M059J (cell line): ENCODE data around the gene TBC1D9B. TPM values are rescaled to one million over a fixed set of nuclear protein-coding genes. Genes with fewer than 3 reads are reported as not detected.
A peak's percentile ranks its signal among the peaks of the same experiment; 100 is the strongest.

ENCODE experiments used
- DNase-seq: peaks from one replicate; pipeline ENCODE4 v3.0.0-alpha.2; 2012; ENCODE audit warnings: low read depth
- total RNA-seq: library from RNA; depleted of rRNA; stranded (reverse); fragments of >200 nt; shearing (Covaris generic); gene quantifications from 2 replicates; pipeline ENCODE4 v1.2.3, GENCODE V29; 2014; rRNA removed

The TBC1D9B gene
- total RNA-seq, 1 experiment from 2014 or later: 62.4 TPM

DNA sequence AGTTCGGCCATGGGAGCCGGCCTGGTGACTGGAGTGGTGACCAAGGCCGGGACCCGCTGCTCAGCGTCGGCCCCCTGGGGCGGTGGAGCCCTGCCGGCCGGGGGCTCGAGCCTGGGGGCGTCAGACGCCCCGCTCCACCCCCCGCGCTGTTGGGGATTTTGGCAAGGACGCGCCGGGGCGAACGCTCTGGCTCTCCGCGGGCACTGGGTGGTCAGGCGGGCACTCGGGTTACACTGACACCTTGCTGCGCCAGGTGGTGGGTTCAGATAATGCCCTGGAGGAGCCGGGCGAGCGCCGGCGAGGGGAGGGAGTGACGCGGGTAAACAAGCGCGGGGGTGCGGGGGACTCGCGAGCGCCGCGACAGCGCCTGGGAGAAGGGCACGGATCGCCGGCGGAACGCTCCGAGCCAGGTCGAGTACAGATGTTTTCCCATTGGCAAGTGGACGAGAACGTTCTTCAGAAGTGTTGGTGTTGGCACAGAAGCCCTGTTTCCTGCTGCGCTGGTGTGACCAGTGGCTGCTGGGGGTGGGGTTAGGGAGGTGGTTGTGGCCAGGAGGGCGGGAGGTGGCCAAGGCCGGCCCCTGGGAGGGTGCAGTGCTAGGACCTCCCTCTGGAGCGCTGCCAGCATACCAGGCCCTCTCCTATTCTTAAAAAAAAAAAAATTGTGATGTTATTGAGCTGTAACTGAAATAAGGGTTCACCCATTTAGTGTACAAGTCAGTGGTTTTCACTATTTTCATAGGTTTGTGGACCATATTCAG, 86.2 kb downstream of the TBC1D9B start:
- DNase-seq: peak; percentile 89

DNA sequence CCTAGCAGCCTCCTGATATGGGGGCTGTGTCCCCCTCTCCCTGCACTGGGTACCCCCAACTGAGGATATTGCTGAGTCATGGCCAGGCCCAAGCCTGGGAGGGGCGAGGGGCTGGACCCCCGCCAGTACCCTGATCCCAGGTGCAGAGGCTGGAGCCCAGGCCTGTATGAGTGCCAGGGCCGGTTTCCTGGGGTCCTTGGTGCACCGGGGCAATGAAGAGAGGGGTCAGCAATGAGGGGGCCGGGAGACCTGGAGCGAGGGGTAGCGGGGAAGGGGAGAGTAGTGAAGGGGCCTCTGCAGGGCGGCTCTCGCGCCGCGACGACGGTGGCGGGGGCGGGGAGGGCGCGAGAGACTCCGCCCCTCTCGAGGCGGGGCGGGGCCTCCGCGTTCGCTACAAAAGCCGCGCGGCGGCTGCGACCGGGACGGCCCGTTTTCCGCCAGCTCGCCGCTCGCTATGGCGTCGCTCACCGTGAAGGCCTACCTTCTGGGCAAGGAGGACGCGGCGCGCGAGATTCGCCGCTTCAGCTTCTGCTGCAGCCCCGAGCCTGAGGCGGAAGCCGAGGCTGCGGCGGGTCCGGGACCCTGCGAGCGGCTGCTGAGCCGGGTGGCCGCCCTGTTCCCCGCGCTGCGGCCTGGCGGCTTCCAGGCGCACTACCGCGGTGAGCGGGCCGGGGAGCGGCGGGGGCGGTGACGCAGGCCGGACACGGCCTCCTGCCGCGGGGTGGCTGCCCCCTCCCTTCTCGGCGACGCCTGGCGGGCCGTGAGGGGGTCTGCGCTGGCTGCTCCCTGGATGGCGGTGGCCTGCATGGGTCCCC, 87.0 kb downstream of the TBC1D9B start, which contains the start of gene SQSTM1:
Gene SQSTM1 (plus strand): TSS at position 423 of the 815 bp plus-strand sequence. CDS start 32 bp downstream, at position 455.
- DNase-seq: peak; percentile 65

DNA sequence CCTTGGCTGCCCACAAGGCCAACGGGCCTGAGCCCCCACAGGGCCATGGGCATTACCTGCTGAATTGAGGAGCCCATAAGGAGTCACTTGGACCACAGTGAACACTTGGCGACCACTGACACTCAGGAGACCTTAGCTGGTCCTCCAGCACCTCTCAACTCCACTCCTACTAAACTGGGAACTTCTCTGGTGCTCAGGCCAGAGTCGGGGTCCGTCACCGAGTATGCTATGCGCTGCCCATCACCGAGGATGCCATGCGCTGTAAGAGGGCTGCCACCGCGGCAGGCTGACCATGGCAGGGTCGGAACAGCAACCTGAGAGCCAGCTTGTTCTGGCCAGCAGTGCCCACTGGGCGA, 87.6 kb downstream of the TBC1D9B start:
- DNase-seq: no peak

GRCh38 chr5:179819296-179820126, 88.2 kb downstream of the TBC1D9B start:
- DNase-seq: peak; percentile 91

- DNase-seq: peak; percentile 93
Observed at GRCh38 chr5:179818746-179819295, 88.9 kb downstream of the TBC1D9B start.

DNA sequence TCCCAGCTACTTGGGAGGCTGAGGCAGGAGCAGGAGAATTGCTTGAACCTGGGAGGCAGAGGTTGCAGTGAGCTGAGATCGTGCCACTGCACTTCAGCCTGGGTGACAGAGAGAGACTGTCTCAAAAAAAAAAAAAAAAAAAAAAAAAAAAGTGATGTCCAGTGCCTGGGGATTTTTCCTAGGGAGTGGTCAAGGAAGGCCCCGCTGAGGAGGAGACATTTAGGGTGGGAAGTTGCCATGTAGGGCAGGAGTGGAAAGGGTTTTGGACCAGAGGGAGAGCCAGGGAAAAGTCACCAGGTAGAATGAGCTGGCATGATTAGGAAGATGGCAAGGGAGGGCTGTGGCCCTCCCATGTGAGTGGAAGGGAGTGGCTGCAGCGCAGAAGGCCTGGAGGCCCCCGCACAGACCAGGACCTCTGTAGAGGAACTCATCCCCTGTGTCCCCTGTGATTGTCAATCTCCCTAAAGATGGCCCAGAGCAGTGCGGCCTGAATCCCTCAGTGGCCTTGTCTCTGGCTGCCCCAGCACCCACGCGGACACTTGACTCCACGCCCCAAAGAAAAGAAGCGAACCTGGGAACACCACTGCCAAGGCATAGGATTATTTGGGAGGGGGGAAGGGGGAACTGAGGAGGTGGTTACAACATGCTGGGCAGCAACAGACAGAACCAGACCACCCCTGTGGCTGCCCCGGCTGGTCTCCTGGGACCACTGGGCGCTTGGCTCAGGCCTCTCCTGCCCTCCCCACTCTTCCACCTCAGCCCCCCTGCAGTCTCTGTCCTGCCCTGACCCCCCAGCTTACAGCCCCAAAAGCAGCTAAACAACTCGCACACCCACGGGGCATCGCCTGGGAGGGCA, 89.6 kb downstream of the TBC1D9B start:
- DNase-seq: no peak

DNA sequence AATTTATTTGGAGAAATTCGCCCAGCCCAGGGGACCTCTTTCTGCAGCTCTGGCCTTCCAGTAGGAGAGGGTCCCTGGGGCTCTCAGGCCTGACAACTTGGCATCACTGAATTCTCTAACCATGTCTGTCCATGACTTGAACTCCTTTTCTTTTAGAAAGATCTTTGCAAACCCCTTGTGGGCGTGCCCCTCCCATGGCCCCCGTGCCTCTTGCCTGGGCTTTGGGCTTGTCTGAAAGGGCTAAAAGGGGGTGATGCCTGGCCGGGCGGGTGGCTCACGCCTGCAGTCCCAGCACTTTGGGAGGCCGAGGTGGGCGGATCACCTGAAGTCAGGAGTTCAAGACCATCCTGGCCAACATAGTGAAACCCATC, 90.2 kb downstream of the TBC1D9B start:
- DNase-seq: no peak

- DNase-seq: no peak
Observed at GRCh38 chr5:179816796-179817469, 90.8 kb downstream of the TBC1D9B start.

- DNase-seq: no peak
Observed at GRCh38 chr5:179816401-179816795, 91.3 kb downstream of the TBC1D9B start.

DNA sequence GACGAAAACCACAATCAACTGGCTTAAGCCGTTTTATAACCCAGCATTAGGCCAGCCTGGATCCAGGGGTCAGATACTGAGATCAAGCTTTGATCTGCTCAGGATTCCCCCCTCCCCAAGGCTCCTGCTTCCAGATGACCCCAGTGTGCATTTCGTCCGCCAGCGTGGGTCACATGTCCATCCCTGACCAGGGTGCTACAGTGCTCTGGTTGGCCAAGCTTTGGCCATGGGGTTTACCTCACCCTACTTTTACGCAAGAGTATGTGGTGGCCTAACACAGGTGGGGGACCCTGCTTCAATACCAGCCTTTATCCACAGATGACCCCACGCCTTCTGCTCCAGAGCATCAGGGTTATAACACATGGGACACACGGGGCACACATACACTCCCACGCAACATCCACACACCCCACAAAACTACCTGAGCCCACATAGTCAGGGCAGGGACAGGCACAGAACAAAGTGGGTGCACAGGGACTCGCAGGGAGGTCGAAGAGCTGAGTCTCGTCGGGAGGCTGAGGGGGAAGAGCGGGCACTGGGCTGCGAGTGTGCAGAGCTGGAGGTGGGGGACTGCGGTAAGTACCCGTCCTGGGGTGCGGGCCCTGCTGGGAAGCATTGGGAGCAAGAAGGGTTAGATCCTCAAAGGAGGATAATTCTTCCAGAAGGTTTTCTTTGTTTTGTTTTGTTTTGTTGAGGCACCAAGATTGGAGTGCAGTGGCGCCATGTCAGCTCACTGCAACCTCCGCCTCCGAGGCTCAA, 92.0 kb downstream of the TBC1D9B start:
- no peak for DNase-seq

GRCh38 chr5:179814090-179814489, 93.6 kb downstream of the TBC1D9B start:
- no peak for DNase-seq

DNA sequence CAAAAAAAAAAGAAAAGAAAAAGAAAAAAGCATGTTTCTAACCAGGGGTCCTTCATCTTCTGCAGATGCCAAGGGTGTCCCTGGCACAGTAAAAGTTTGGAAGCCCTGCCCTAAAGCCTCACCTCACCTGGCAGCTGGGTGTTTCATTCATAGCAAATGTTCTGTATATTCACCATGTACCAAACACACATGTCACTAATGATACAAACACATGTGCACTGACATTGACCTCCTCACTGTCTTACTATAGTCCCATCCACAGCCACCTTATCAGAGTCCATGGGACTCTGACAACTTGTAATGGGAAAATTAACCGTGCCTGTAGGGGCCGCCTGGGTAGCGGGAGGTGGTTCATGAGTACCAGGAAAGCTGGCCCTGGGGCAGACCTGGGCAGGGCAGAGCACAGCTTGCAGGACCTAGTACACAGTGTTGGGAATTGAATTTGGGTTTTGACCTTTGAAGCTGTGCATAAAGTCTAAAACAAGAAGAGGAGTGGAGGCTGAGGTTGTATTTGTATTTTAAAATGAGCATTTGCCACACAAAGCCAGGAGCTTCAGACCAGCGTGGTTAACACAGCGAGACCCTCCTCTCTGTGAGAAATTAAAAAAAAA, 94.6 kb downstream of the TBC1D9B start:
- DNase-seq: no peak

DNA sequence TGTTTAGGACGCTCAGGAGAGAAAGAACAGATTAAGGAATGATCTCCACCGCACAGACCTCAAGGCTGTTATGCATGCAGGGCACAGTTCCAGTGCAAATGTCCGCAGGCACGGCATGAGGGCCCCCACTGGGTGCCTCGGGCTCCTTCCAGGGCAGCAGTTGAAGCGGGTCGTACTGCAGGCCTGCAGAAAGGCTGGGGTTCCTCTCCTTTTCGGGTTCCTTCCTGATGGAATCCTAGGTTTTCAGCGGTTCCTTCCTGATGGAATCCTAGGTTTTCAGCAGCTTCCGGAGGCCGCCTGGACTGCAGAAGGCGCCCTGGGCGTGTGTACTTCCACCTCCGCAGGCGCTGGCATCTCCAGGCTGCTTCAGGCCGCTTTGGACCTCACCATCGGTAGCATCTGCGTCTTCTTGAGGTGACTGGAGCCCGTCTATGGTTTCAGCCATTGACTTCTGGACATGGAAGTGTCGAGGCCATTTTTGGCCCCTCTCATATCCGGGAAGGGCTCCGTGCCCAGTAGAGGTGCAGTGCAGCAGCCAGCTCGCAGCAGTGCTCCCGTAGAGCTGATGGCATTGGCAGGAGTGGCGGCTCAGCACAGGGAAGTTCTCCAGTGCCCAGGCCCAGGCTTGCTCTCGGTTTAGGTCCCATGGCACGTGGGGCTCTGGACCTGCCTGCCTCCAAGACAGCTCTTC, 95.4 kb downstream of the TBC1D9B start:
- DNase-seq: no peak

Other genes starting within 250 kb of the TBC1D9B start
- not detected in 2 replicates for gene CBY3, start 226.9 kb downstream of the TBC1D9B start, total RNA-seq
- gene CANX, start 208.9 kb downstream of the TBC1D9B start, total RNA-seq: 625 and 681 TPM in 2 replicates
- gene MAML1, start 175.1 kb downstream of the TBC1D9B start, total RNA-seq: 7.5 and 17.2 TPM in 2 replicates
- not detected in 2 replicates for gene LTC4S, start 113.9 kb downstream of the TBC1D9B start, total RNA-seq
- gene MGAT4B, start 101.0 kb downstream of the TBC1D9B start, total RNA-seq: 146 and 187 TPM in 2 replicates
- 390 and 442 TPM in 2 replicates for gene SQSTM1, start 87.0 kb downstream of the TBC1D9B start, total RNA-seq
- gene MRNIP, start 49.1 kb downstream of the TBC1D9B start, total RNA-seq: 11.3 and 13.2 TPM in 2 replicates
- gene RNF130, start 163.9 kb upstream of the TBC1D9B start, total RNA-seq: 45.5 and 50.6 TPM in 2 replicates